Lower leg skin (tissue), 4 donors: ENCODE results near the gene IRAK1. TPM values are rescaled to one million over a fixed set of nuclear protein-coding genes. Genes with fewer than 3 reads are reported as not detected.
A peak's percentile ranks its signal among the peaks of the same experiment; 100 is the strongest.

ENCODE experiments used
- DNase-seq, 2 donors: peaks; one replicate each; pipeline ENCODE4 v3.0.0-alpha.2; 2019; ENCODE audit warnings: low spot score in 2 of 2
- H3K4me3 ChIP-seq: fragments of 200-600 bp; sonication (generic); 2 replicates; pipeline ENCODE4 v1.5.1; 2017; ENCODE audit warnings: mild to moderate bottlenecking, low read depth; ENCODE audit not compliant: poor library complexity, severe bottlenecking
- CTCF ChIP-seq, 3 donors: fragments of 450-650 bp; IDR thresholded peaks; one replicate each; pipeline ENCODE4 v1.5.1; 2016; ENCODE audit warnings: antibody characterized with exemption in 3 of 3, mild to moderate bottlenecking in 3 of 3, moderate library complexity in 2 of 3
- POLR2A ChIP-seq, 2 donors: fragments of 450-650 bp; IDR thresholded peaks; one replicate each; pipeline ENCODE4 v1.6.1; 2016 to 2017; ENCODE audit warnings: antibody characterized with exemption in 2 of 2, mild to moderate bottlenecking in 1 of 2, moderate library complexity in 1 of 2
- WGBS, 2 donors: methylation state at CpG; one replicate each; pipeline ENCODE4 v1.1.5; 2018; 5-methylcytosine and 5-hydroxymethylcytosine counted together
- intact Hi-C: fragments of 100-400 bp; cut with DNase I; formaldehyde crosslinking; loops from one replicate; pipeline ENCODE4 v1.15.0; 2023; ENCODE audit warnings: low total_unique reads
- total RNA-seq, 4 donors: library from RNA; depleted of rRNA; stranded (reverse); fragments of >200 nt; gene quantifications; one replicate each; pipeline ENCODE4 v1.1.0, GENCODE V29; 2016

IRAK1 gene
- total RNA-seq, 4 donors from 2014 or later: 57.5 to 67.4 (median 60.6) TPM

- WGBS, 2 donors: 77 to 88% methylated on average over 3 to 5 of the region's 5 CpGs
- no peak for DNase-seq
- H3K4me3 ChIP-seq: no peak overlapping the region
- TF ChIP-seq CTCF (IDR thresholded peaks at IDR 0.05): no peak
- TF ChIP-seq POLR2A (IDR thresholded peaks at IDR 0.05): no peak
- intact Hi-C loops: no loop called here
Observed at GRCh38 chrX:154022108-154022507, 2.4 kb upstream of the IRAK1 start.

- no peak overlapping the region for H3K4me3 ChIP-seq
- intact Hi-C loops: no loop called here
- no peak for DNase-seq
- TF ChIP-seq CTCF (IDR thresholded peaks at IDR 0.05): no peak
- TF ChIP-seq POLR2A (IDR thresholded peaks at IDR 0.05): no peak
- WGBS, 2 donors: 68 to 72% methylated on average over 2 to 10 of the region's 11 CpGs
Observed at GRCh38 chrX:154021131-154021611, 1.5 kb upstream of the IRAK1 start.

- WGBS, 2 donors: 53 to 70% methylated on average over 9 of the region's 9 CpGs
- intact Hi-C loops: no loop called here
- no peak for TF ChIP-seq POLR2A (IDR thresholded peaks at IDR 0.05)
- TF ChIP-seq CTCF (IDR thresholded peaks at IDR 0.05): no peak
- no peak overlapping the region for H3K4me3 ChIP-seq
- no peak for DNase-seq
Observed at GRCh38 chrX:154020536-154021115, 924 bp upstream of the IRAK1 start.

- peak overlapping the region; percentile 36 for H3K4me3 ChIP-seq
- DNase-seq: no peak
- TF ChIP-seq CTCF (IDR thresholded peaks at IDR 0.05): no peak
- TF ChIP-seq POLR2A (IDR thresholded peaks at IDR 0.05): no peak
- intact Hi-C loops: no loop called here
- WGBS, 2 donors: 54% methylated on average over 31 of the region's 45 CpGs; no CpG with 5 or more reads in 1 of the 2 donors
Observed at GRCh38 chrX:154019061-154019621, 561 bp downstream of the IRAK1 start.

GRCh38 chrX:154018518-154019060 lies 1.1 kb downstream of the IRAK1 start:
- intact Hi-C loops: no loop called here
- WGBS, 2 donors: 70 to 85% methylated on average over 2 to 15 of the region's 15 CpGs
- H3K4me3 ChIP-seq: no peak overlapping the region
- no peak for TF ChIP-seq CTCF (IDR thresholded peaks at IDR 0.05)
- TF ChIP-seq POLR2A (IDR thresholded peaks at IDR 0.05): no peak
- no peak for DNase-seq
